Mononuclear cell (primary cell): ENCODE data around the gene PLP1. TPM values are rescaled to one million over a fixed set of nuclear protein-coding genes. Genes with fewer than 3 reads are reported as not detected.
A peak's percentile ranks its signal among the peaks of the same experiment; 100 is the strongest.
"Not testable (repeated sequence)": the region's sequence is repeated elsewhere in the genome, so short reads cannot be mapped to it uniquely, and the experiment has no call there.

Experiments used
- H3K27me3 ChIP-seq: 2 replicates; pipeline ENCODE4 v1.6.0; 2011; ENCODE audit warnings: low read length, control low read depth; ENCODE audit not compliant: insufficient read depth
- H3K4me1 ChIP-seq: 2 replicates; pipeline ENCODE4 v1.5.1; 2011; ENCODE audit warnings: mild to moderate bottlenecking, low read length, control low read depth; ENCODE audit not compliant: insufficient read depth
- H3K4me3 ChIP-seq: 2 replicates; pipeline ENCODE4 v1.5.1; 2011; ENCODE audit warnings: mild to moderate bottlenecking, low read length, moderate library complexity
- H3K9me3 ChIP-seq: 2 replicates; pipeline ENCODE4 v1.5.1; 2011; ENCODE audit warnings: low read depth, mild to moderate bottlenecking, control low read depth, low read length
- total RNA-seq: library from RNA; depleted of rRNA; stranded (reverse); fragments of >200 nt; gene quantifications from one replicate; pipeline ENCODE4 v1.2.3, GENCODE V29; 2012

The PLP1 gene
- total RNA-seq, 1 donor: not detected

GRCh38 chrX:103793545-103793940 lies 16.9 kb downstream of the PLP1 start:
- Histone ChIP-seq H3K27me3 (no peaks in the 10 kb centered on the region), H3K4me1 (no peaks in the 10 kb centered on the region), H3K4me3 (no peak overlapping the region), H3K9me3 (no peaks in the 10 kb centered on the region)

GRCh38 chrX:103794119-103794518 lies 17.5 kb downstream of the PLP1 start:
- H3K27me3 ChIP-seq: no peaks in the 10 kb centered on the region
- no peaks in the 10 kb centered on the region for H3K9me3 ChIP-seq
- H3K4me1 ChIP-seq: no peaks in the 10 kb centered on the region
- no peak overlapping the region for H3K4me3 ChIP-seq

- H3K4me3 ChIP-seq: no peak overlapping the region
- H3K9me3 ChIP-seq: no peaks in the 10 kb centered on the region
- no peaks in the 10 kb centered on the region for H3K27me3 ChIP-seq
- H3K4me1 ChIP-seq: no peaks in the 10 kb centered on the region
These were observed 21.1 kb downstream of the PLP1 start for GRCh38 chrX:103797691-103798090.

- H3K4me1 ChIP-seq: no peaks in the 10 kb centered on the region
- no peaks in the 10 kb centered on the region for H3K9me3 ChIP-seq
- H3K27me3 ChIP-seq: no peaks in the 10 kb centered on the region
- H3K4me3 ChIP-seq: no peak overlapping the region
These were observed 23.7 kb downstream of the PLP1 start for GRCh38 chrX:103800318-103800717.

DNA sequence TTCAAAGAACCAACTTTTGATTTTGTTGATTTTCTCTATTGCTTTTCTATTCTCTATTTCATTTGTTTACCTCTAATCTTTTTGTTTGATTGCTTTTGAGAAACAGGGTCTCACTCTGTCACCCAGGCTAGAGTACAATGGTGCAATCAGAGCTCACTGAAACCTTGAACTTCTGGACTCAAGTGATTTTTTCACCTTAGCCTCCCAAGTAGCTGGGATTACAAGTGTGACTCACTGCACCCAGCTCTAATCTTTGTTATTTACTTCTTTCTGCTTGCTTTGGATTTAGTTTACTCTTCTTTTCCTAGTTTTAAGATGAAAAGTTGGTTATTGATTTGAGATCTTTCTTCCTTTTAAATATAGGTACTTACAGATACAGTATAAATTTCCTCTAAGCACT lies 29.2 kb downstream of the PLP1 start:
- H3K9me3 ChIP-seq: no peaks in the 10 kb centered on the region

GRCh38 chrX:103806862-103807474 lies 30.3 kb downstream of the PLP1 start:
- no peaks in the 10 kb centered on the region for H3K27me3 ChIP-seq
- H3K4me1 ChIP-seq: no peaks in the 10 kb centered on the region
- H3K4me3 ChIP-seq: no peak overlapping the region
- H3K9me3 ChIP-seq: no peaks in the 10 kb centered on the region

More for the DNA sequence above, 29.2 kb downstream of the PLP1 start:
- no peaks in the 10 kb centered on the region for H3K4me1 ChIP-seq
- H3K27me3 ChIP-seq: no peaks in the 10 kb centered on the region
- no peak overlapping the region for H3K4me3 ChIP-seq

- H3K4me3 ChIP-seq: no peak overlapping the region
- no peaks in the 10 kb centered on the region for H3K9me3 ChIP-seq
- no peaks in the 10 kb centered on the region for H3K27me3 ChIP-seq
- H3K4me1 ChIP-seq: no peaks in the 10 kb centered on the region
These were observed 35.2 kb downstream of the PLP1 start for GRCh38 chrX:103811858-103812257.

DNA sequence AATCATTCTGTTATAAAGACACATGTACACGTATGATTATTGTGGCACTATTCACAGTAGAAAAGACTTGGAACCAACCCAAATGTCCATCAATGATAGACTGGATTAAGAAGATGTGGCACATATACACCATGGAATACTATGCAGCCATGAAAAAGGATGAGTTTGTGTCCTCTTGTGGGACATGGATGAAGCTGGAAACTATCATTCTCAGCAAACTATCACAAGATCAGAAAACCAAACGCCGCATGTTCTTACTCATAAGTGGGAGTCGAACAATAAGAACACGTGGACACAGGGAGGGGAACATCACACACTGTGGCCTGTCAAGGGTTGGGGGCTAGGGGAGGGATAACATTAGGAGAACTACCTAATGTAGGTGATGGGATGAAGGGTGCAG lies 40.5 kb downstream of the PLP1 start:
- not testable (repeated sequence) for H3K4me3 ChIP-seq, H3K4me1 ChIP-seq, H3K27me3 ChIP-seq, H3K9me3 ChIP-seq

DNA sequence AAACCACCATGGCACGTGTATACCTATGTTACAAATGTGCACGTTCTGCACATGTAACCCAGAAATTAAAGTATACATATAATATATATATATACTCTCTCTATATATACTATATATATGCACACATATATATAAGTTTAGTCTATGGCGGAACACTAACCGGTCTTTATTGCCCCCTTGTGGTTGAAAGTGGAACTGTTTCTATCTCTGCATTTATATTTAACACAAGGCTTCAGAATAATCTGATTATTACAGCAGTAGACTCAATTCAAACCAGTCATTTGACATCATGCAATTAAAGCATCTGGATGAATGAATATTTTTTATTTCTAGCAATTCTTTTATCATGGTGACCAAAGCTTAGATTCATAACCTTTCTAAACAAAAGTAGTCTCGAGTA lies 40.9 kb downstream of the PLP1 start:
- Histone ChIP-seq H3K9me3 (no peaks in the 10 kb centered on the region), H3K27me3 (no peaks in the 10 kb centered on the region), H3K4me3 (no peak overlapping the region), H3K4me1 (no peaks in the 10 kb centered on the region)

- H3K4me1 ChIP-seq: no peaks in the 10 kb centered on the region
- no peak overlapping the region for H3K4me3 ChIP-seq
- H3K27me3 ChIP-seq: no peaks in the 10 kb centered on the region
- no peaks in the 10 kb centered on the region for H3K9me3 ChIP-seq
These were observed 42.4 kb downstream of the PLP1 start for GRCh38 chrX:103818842-103819619.

- H3K4me3 ChIP-seq, H3K4me1 ChIP-seq, H3K27me3 ChIP-seq, H3K9me3 ChIP-seq: not testable (repeated sequence)
These were observed 44.2 kb downstream of the PLP1 start for GRCh38 chrX:103820802-103821201.

- H3K4me3 ChIP-seq: no peak overlapping the region
- H3K27me3 ChIP-seq: no peaks in the 10 kb centered on the region
- H3K4me1 ChIP-seq: no peaks in the 10 kb centered on the region
- H3K9me3 ChIP-seq: no peaks in the 10 kb centered on the region
These were observed 47.0 kb downstream of the PLP1 start for GRCh38 chrX:103823591-103823990.

GRCh38 chrX:103825881-103826280 lies 49.2 kb downstream of the PLP1 start:
- H3K27me3 ChIP-seq: no peaks in the 10 kb centered on the region
- no peaks in the 10 kb centered on the region for H3K9me3 ChIP-seq
- no peaks in the 10 kb centered on the region for H3K4me1 ChIP-seq
- no peak overlapping the region for H3K4me3 ChIP-seq

GRCh38 chrX:103828529-103828928 lies 51.9 kb downstream of the PLP1 start:
- Histone ChIP-seq H3K9me3 (no peaks in the 10 kb centered on the region), H3K4me3 (no peak overlapping the region), H3K4me1 (peaks cover 6% of the 10 kb centered on the region), H3K27me3 (peaks cover 2% of the 10 kb centered on the region)

GRCh38 chrX:103830848-103831247 lies 54.2 kb downstream of the PLP1 start:
- Histone ChIP-seq H3K4me3 (no peak overlapping the region), H3K4me1 (peaks cover 6% of the 10 kb centered on the region), H3K9me3 (no peaks in the 10 kb centered on the region), H3K27me3 (peaks cover 2% of the 10 kb centered on the region)

DNA sequence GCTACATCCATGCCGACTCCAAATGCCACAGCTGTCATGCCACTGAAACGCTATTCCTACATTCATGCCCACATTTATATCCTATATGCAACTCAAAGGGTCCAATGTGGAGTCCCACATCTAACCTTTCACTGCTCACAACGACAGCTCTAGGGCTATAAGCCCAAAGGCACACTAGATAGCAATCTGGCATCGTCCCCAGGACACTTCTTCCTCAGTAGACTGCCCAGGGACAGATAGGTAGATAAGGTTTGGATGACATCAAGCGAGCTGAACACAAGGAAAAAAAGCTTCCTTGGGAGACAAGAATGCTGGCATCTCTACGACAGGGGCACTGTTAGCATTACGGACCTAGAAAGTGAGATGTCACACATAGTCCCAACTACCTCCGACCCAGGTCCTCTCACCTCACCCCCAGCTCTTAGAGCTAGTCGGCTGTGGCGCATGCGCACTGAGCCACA lies 54.7 kb downstream of the PLP1 start:
- Histone ChIP-seq H3K4me1 (peaks cover 6% of the 10 kb centered on the region), H3K9me3 (no peaks in the 10 kb centered on the region), H3K4me3 (peak overlapping the region; percentile 43), H3K27me3 (peaks cover 2% of the 10 kb centered on the region)
